Lung (tissue), 12 donors: Measurements from ENCODE around the gene PTPRC. TPM values are rescaled to one million over a fixed set of nuclear protein-coding genes. Genes with fewer than 3 reads are reported as not detected.

ENCODE experiments used
- ATAC-seq: fragments of 200-7000 bp; cut with Tn5 transposase; one replicate; pipeline ENCODE4 v1.9.1; 2020; ENCODE audit warnings: moderate number of reproducible peaks; ENCODE audit not compliant: insufficient read depth, low FRiP score
- DNase-seq, 3 donors: peaks; one replicate each; pipeline ENCODE4 v3.0.0-alpha.2; 2013 to 2017
- H3K27ac ChIP-seq, 2 donors: one replicate each; pipeline ENCODE4 v1.5.1; 2013; ENCODE audit warnings: mild to moderate bottlenecking in 2 of 2, moderate library complexity in 2 of 2, control low read depth in 1 of 2, inconsistent platforms in 1 of 2, low read depth in 1 of 2, low read length in 1 of 2
- H3K27me3 ChIP-seq, 3 donors: one replicate each; pipeline ENCODE4 v1.5.1; 2013; ENCODE audit warnings: low read length in 2 of 3; ENCODE audit not compliant: control insufficient read depth in 3 of 3, insufficient read depth in 3 of 3
- H3K36me3 ChIP-seq, 4 donors: one replicate each; pipeline ENCODE4 v1.5.1; 2013; ENCODE audit warnings: low read length in 4 of 4, mild to moderate bottlenecking in 1 of 4, moderate library complexity in 1 of 4; ENCODE audit not compliant: control insufficient read depth in 4 of 4, insufficient read depth in 4 of 4
- H3K4me1 ChIP-seq, 5 donors: one replicate each; pipeline ENCODE4 v1.5.1; 2013; ENCODE audit warnings: low read length in 5 of 5, mild to moderate bottlenecking in 2 of 5, moderate library complexity in 1 of 5; ENCODE audit not compliant: control insufficient read depth in 5 of 5, insufficient read depth in 5 of 5
- H3K4me3 ChIP-seq: one replicate; pipeline ENCODE4 v1.5.1; 2013; ENCODE audit warnings: mild to moderate bottlenecking, control low read depth, moderate library complexity
- H3K9ac ChIP-seq, 2 donors: one replicate each; pipeline ENCODE4 v1.5.1; 2013; ENCODE audit warnings: low read length in 2 of 2, control low read depth in 1 of 2; ENCODE audit not compliant: insufficient read depth in 1 of 2
- H3K9me3 ChIP-seq, 4 donors: one replicate each; pipeline ENCODE4 v1.5.1; 2013; ENCODE audit warnings: low read length in 3 of 4, mild to moderate bottlenecking in 1 of 4, moderate library complexity in 1 of 4; ENCODE audit not compliant: control insufficient read depth in 4 of 4, insufficient read depth in 3 of 4
- WGBS, 2 donors: extraction: QIAGEN DNeasy Blood & Tissue Kit; methylation state at CpG; one replicate each; pipeline ENCODE4 v1.1.7; 2013; 5-methylcytosine and 5-hydroxymethylcytosine counted together
- polyA plus RNA-seq, 2 donors: library from polyadenylated mRNA; stranded (reverse); fragments of 200-250 nt; gene quantifications; one replicate each; pipeline ENCODE4 v1.2.1, GENCODE V29; 2013
- total RNA-seq, 2 donors: library from RNA; depleted of rRNA in 1 of 2; stranded (reverse); fragments of >200 nt in 1 of 2; gene quantifications; one replicate each; pipeline ENCODE4 v1.2.1, GENCODE V29; 2014 to 2021
- TF ChIP-seq, protein P1 (sequence below): IDR thresholded peaks from 2 replicates; pipeline ENCODE4 v1.5.1; 2012; ENCODE audit warnings: mild to moderate bottlenecking; ENCODE audit errors: control extremely low read depth, extremely low read depth
- donor health status: control.
- donor health status: control.
- donor health status: Bipolar disorder and iron deficiency.
- donor health status: healthy.
- donor health status: DM: yes; HTN: yes; CAD: no.

Gene PTPRC
- total and polyA plus RNA-seq, 4 donors: 8.2 to 142 (median 86.1) TPM

DNA sequence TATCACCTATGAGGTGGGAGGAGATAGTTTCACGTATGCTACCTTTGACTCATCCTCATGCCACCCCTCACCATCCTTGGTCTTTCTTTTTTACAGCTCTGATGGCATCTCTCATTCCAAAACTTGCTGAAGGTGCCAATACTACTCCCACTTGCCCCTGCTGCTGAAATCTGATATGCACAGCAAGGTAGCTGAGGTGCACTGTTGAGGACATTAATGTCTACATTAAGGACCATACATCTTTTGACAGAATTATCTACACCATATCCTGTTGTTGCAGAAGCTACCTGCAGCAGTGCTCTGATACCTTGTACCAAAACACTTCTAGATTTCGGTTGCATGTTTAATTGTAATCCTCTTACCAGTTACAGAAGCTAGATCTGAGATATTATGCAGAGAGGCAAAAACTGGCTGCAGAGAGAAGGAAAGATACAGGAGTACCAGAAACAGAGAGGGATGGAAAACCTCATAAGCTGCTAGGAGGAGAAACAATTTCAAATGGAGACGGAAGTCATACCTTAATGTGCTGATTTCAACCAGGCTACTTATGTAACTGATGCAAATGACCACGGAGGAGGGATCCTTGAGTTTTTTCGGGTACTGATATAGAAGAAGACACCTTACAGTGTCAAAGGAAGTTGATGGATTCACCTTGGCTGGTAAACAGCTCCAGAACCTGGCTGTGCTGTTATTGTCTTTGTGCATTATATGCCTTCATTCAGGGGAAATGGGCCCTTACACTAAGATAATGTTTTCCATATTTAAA is 19.3 kb upstream of the PTPRC start:
- H3K27me3 ChIP-seq: no peaks in the 10 kb centered on the region
- 82 to 93% methylated on average over 5 of the region's 5 CpGs for WGBS, 2 donors
- TF ChIP-seq, protein P1, sequence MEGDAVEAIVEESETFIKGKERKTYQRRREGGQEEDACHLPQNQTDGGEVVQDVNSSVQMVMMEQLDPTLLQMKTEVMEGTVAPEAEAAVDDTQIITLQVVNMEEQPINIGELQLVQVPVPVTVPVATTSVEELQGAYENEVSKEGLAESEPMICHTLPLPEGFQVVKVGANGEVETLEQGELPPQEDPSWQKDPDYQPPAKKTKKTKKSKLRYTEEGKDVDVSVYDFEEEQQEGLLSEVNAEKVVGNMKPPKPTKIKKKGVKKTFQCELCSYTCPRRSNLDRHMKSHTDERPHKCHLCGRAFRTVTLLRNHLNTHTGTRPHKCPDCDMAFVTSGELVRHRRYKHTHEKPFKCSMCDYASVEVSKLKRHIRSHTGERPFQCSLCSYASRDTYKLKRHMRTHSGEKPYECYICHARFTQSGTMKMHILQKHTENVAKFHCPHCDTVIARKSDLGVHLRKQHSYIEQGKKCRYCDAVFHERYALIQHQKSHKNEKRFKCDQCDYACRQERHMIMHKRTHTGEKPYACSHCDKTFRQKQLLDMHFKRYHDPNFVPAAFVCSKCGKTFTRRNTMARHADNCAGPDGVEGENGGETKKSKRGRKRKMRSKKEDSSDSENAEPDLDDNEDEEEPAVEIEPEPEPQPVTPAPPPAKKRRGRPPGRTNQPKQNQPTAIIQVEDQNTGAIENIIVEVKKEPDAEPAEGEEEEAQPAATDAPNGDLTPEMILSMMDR: no peak
- no peak overlapping the region for H3K4me3 ChIP-seq
- no peaks in the 10 kb centered on the region for H3K36me3 ChIP-seq
- H3K27ac ChIP-seq: no peak overlapping the region
- ATAC-seq (no peak), DNase-seq (no peak)
- H3K9me3 ChIP-seq: no peaks in the 10 kb centered on the region
- H3K4me1 ChIP-seq: no peaks in the 10 kb centered on the region
- no peak overlapping the region for H3K9ac ChIP-seq

DNA sequence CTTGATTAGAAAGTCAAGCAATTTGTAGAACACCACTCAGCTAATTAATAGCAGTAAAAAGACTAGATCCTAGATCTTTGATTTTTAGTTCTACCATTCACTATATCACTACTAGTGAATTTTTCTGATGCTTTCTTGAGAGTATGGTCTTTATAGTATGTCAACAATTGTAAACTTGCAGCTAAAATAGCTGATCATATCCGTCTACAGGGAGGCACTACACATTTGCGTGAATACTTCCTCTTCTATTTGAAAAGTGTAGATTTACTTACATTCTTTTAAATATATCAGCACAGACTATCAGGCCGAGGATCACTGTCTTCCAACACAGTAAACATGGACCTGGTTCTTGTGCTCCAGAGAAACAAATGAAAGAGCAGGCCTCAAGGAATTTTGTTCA is 18.6 kb upstream of the PTPRC start:
- Histone ChIP-seq H3K36me3 (no peaks in the 10 kb centered on the region), H3K27me3 (no peaks in the 10 kb centered on the region), H3K9me3 (no peaks in the 10 kb centered on the region), H3K4me3 (no peak overlapping the region), H3K9ac (no peak overlapping the region), H3K27ac (no peak overlapping the region), H3K4me1 (no peaks in the 10 kb centered on the region)
- no peak for DNase-seq
- ATAC-seq: no peak
- TF ChIP-seq, protein P1: no peak
- WGBS, 2 donors: 32 to 62% methylated on average over 3 of the region's 3 CpGs

DNA sequence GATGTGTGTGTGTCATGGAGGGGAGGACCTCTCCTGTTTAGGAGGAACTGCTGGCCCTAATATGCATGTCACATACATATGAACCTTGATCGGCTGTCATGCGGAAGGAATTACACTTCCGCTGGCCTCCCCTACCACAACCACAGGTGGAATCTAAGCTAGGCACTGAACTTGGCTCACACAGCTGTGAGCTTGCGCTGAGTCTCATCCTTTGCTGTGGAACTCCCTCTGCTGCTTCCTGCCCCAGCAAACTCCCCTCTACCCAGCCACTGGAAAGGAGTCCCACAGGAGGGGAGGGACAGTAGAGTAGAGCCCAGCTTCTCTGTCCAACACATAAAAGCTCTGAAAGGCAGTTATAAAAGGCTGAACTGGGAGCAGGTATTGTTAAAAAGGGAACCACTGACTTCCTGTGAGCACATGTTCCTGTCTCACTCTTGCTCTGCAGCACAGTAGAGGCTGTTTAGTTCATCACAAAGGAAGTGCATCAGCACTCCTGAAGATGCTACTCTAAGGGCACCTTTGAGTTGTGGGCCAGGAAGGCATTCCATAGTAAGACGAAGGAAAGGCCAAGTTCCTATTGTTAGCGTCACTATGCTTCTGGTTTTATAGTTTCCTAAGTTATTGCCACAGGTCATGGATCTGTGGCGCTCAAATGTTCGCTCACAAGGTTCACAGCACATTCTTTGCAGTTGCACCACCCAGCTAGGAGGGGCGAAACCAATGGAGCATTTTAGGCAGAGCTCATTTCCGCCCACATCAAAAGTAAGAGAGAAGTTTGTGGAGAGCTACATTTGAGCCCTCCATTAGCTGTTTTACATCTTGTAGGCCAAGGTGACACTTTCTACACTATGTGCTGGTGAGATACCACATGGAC is 17.7 kb upstream of the PTPRC start:
- Histone ChIP-seq H3K9ac (no peak overlapping the region), H3K27ac (peak overlapping the region in 1 of 2 donors; percentile 59), H3K27me3 (no peaks in the 10 kb centered on the region), H3K4me3 (no peak overlapping the region), H3K36me3 (no peaks in the 10 kb centered on the region), H3K4me1 (no peaks in the 10 kb centered on the region), H3K9me3 (no peaks in the 10 kb centered on the region)
- 38 to 67% methylated on average over 10 of the region's 10 CpGs for WGBS, 2 donors
- DNase-seq (no peak), ATAC-seq (peak; percentile 20)
- TF ChIP-seq, protein P1: no peak
